ENCODE results near the gene GRIK1. TPM values are rescaled to one million over a fixed set of nuclear protein-coding genes. Genes with fewer than 3 reads are reported as not detected.

Gene GRIK1
- total RNA-seq, 1 donor from 2014 or later = not detected

- intact Hi-C loops (cut with DNase I) = loop anchor here (10.0 kb wide), 1 partner anchor 380 kb away; no protein-coding TSS in a partner anchor
- no peak for ATAC-seq
- no peak for TF ChIP-seq CTCF (IDR thresholded peaks at IDR 0.05)
- Histone ChIP-seq H3K4me3 (no peak overlapping the region), H3K9me3 (no peaks in the 10 kb centered on the region), H3K36me3 (no peaks in the 10 kb centered on the region), H3K27me3 (no peaks in the 10 kb centered on the region), H3K4me1 (no peaks in the 10 kb centered on the region), H3K27ac (no peak overlapping the region)
- DNase-seq = no peak
Measured at GRCh38 chr21:29854795-29855194, 85.0 kb downstream of the GRIK1 start.

DNA sequence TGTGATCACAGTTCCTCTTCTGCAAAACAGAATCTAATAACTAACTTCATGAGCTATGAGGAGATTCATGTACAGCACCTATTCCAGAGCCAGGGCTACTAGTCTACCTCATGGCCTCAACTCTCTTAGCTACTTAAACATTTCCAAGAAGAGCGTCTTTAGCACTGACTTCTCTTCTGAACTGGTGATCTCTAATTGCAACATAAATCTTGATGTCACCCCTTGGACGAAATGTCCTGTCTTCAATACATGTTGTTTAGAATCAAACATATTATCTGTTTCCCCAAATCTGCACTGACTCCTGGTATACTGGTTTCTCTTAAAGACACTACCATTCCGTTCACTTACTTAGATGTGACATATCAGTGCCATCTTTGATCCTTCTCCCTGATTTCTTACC, 88.2 kb downstream of the GRIK1 start:
- no peaks in the 10 kb centered on the region for H3K9me3 ChIP-seq
- no peak overlapping the region for H3K27ac ChIP-seq
- ATAC-seq (no peak), DNase-seq (no peak)
- no peaks in the 10 kb centered on the region for H3K4me1 ChIP-seq
- intact Hi-C loops (cut with DNase I) = loop anchor here (10.0 kb wide), 1 partner anchor 377 kb away; no protein-coding TSS in a partner anchor
- TF ChIP-seq CTCF (IDR thresholded peaks at IDR 0.05) = no peak
- H3K4me3 ChIP-seq = no peak overlapping the region
- H3K27me3 ChIP-seq = no peaks in the 10 kb centered on the region
- H3K36me3 ChIP-seq = no peaks in the 10 kb centered on the region

DNA sequence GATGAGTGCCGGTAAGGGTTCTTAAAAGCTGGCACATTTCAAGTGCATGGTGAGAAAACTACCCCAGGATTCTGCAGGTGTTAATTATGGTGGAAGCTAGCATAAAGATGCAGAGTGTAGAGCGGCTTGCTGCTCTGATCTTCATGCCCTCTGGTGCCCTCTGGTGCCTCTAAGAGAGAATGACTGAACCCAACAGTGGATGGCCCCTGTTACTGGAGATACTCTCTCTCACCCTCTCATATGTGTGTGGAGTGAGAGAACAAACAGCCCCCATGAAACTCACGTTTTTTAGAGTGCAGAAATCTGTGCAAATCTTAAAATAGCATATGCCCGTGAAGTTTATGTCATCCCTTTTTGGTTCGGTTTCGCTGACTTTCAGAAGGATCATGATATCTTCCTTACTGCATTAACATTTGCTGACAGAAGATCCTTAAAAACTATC, 90.0 kb downstream of the GRIK1 start:
- peak; percentile 98 for ATAC-seq
- peak; percentile 74 for TF ChIP-seq CTCF (IDR thresholded peaks at IDR 0.05)
- H3K27me3 ChIP-seq = no peaks in the 10 kb centered on the region
- intact Hi-C loops (cut with DNase I) = loop anchor here (10.0 kb wide), 1 partner anchor 375 kb away; no protein-coding TSS in a partner anchor
- no peak overlapping the region for H3K27ac ChIP-seq
- H3K36me3 ChIP-seq = no peaks in the 10 kb centered on the region
- no peaks in the 10 kb centered on the region for H3K4me1 ChIP-seq
- no peak overlapping the region for H3K4me3 ChIP-seq
- DNase-seq = no peak
- H3K9me3 ChIP-seq = no peaks in the 10 kb centered on the region

DNA sequence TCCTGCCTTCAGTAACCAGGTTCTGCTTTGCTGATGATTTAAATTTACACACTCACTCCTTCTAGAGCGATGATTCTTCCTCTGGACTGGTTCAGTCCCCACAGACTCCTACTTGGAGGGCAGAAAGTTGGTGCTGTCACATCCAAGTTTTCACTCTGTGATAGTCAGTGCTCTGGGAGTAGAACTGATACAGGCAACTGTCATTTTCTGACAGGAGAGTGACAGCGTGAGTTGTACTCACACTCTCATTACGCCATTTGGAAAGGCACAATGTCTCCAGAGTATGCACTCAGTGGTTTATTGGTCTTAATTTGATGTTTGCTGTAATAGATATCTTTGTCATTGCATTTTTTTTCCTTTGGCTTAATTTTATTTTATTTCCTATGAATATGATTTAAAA, 96.0 kb downstream of the GRIK1 start:
- Histone ChIP-seq H3K27ac (no peak overlapping the region), H3K9me3 (no peaks in the 10 kb centered on the region), H3K27me3 (no peaks in the 10 kb centered on the region), H3K4me3 (no peak overlapping the region), H3K36me3 (no peaks in the 10 kb centered on the region), H3K4me1 (no peaks in the 10 kb centered on the region)
- intact Hi-C loops (cut with DNase I) = no loop called here
- ATAC-seq (no peak), DNase-seq (no peak)
- no peak for TF ChIP-seq CTCF (IDR thresholded peaks at IDR 0.05)

GRCh38 chr21:29834617-29835016, 105.2 kb downstream of the GRIK1 start:
- H3K4me3 ChIP-seq = no peak overlapping the region
- no peaks in the 10 kb centered on the region for H3K9me3 ChIP-seq

More at GRCh38 chr21:29834617-29835016, 105.2 kb downstream of the GRIK1 start:
- no peaks in the 10 kb centered on the region for H3K27me3 ChIP-seq
- TF ChIP-seq CTCF (IDR thresholded peaks at IDR 0.05) = no peak
- no peak overlapping the region for H3K27ac ChIP-seq
- intact Hi-C loops (cut with DNase I) = no loop called here
- no peaks in the 10 kb centered on the region for H3K4me1 ChIP-seq
- ATAC-seq (no peak), DNase-seq (no peak)
- no peaks in the 10 kb centered on the region for H3K36me3 ChIP-seq

Data from upper lobe of right lung (tissue), 1 donor.